ENCODE data around the gene KLF7. TPM values are rescaled to one million over a fixed set of nuclear protein-coding genes. Genes with fewer than 3 reads are reported as not detected.

KLF7 gene
- polyA plus RNA-seq (2013, experiment 1 of 4), result 12.3 TPM
- 9.7 TPM for polyA plus RNA-seq (2013, experiment 2 of 4)
- polyA plus RNA-seq (2013, experiment 3 of 4), result 6.2 TPM
- polyA plus RNA-seq (2013, experiment 4 of 4), result 7.5 TPM

GRCh38 chr2:207165121-207166038 lies at the start of gene KLF7:
TSS of gene KLF7 (minus strand) at chr2:207165948. CDS start at chr2:207165568, 380 bp downstream.
- Histone ChIP-seq H3K27ac (ENCODE audit: insufficient read depth, low read depth, low read length, poor library complexity, severe bottlenecking) (peak within 1 kb of the TSS; percentile 100), H3K9me3 (ENCODE audit: control insufficient read depth, low read length) (no peaks in the 10 kb centered on the region), H3K27me3 (ENCODE audit: control insufficient read depth, insufficient read depth, low read length, poor library complexity, severe bottlenecking) (peaks cover 15% of the 10 kb centered on the region), H3K4me3 (ENCODE audit: insufficient read depth, low read depth, low read length) (peak within 1 kb of the TSS; percentile 69), H3K36me3 (ENCODE audit: control insufficient read depth, insufficient read depth, low read length) (no peaks in the 10 kb centered on the region), H3K4me1 (ENCODE audit: control insufficient read depth, insufficient read depth, low read length) (peaks cover 42% of the 10 kb centered on the region)
- WGBS, 2 experiments, result 0 to 1% methylated on average over 32 to 36 of the region's 36 CpGs

- peak overlapping the region; percentile 30 for H3K27ac ChIP-seq (ENCODE audit: insufficient read depth, low read depth, low read length, poor library complexity, severe bottlenecking)
- peaks cover 19% of the 10 kb centered on the region for H3K4me1 ChIP-seq (ENCODE audit: control insufficient read depth, insufficient read depth, low read length)
- no peaks in the 10 kb centered on the region for H3K36me3 ChIP-seq (ENCODE audit: control insufficient read depth, insufficient read depth, low read length)
- no peaks in the 10 kb centered on the region for H3K9me3 ChIP-seq (ENCODE audit: control insufficient read depth, low read length)
- no peaks in the 10 kb centered on the region for H3K27me3 ChIP-seq (ENCODE audit: control insufficient read depth, insufficient read depth, low read length, poor library complexity, severe bottlenecking)
- no peak overlapping the region for H3K4me3 ChIP-seq (ENCODE audit: insufficient read depth, low read depth, low read length)
- 0 to 15% methylated on average over 1 to 2 of the region's 2 CpGs for WGBS, 2 experiments
Measured at GRCh38 chr2:207215308-207215707, 49.6 kb upstream of the KLF7 start.

- Histone ChIP-seq H3K4me1 (ENCODE audit: control insufficient read depth, insufficient read depth, low read length) (peaks cover 12% of the 10 kb centered on the region), H3K27me3 (ENCODE audit: control insufficient read depth, insufficient read depth, low read length, poor library complexity, severe bottlenecking) (no peaks in the 10 kb centered on the region), H3K36me3 (ENCODE audit: control insufficient read depth, insufficient read depth, low read length) (no peaks in the 10 kb centered on the region), H3K27ac (ENCODE audit: insufficient read depth, low read depth, low read length, poor library complexity, severe bottlenecking) (no peak overlapping the region), H3K4me3 (ENCODE audit: insufficient read depth, low read depth, low read length) (no peak overlapping the region), H3K9me3 (ENCODE audit: control insufficient read depth, low read length) (no peaks in the 10 kb centered on the region)
- 83 to 96% methylated on average over 1 to 3 of the region's 3 CpGs for WGBS, 2 experiments
Measured at GRCh38 chr2:207214446-207214845, 48.7 kb upstream of the KLF7 start.

GRCh38 chr2:207206011-207206410 lies 40.3 kb upstream of the KLF7 start:
- 94 to 99% methylated on average over 3 of the region's 3 CpGs for WGBS, 2 experiments
- Histone ChIP-seq H3K27me3 (ENCODE audit: control insufficient read depth, insufficient read depth, low read length, poor library complexity, severe bottlenecking) (no peaks in the 10 kb centered on the region), H3K27ac (ENCODE audit: insufficient read depth, low read depth, low read length, poor library complexity, severe bottlenecking) (no peak overlapping the region), H3K9me3 (ENCODE audit: control insufficient read depth, low read length) (no peaks in the 10 kb centered on the region), H3K4me3 (ENCODE audit: insufficient read depth, low read depth, low read length) (no peak overlapping the region), H3K4me1 (ENCODE audit: control insufficient read depth, insufficient read depth, low read length) (no peaks in the 10 kb centered on the region), H3K36me3 (ENCODE audit: control insufficient read depth, insufficient read depth, low read length) (no peaks in the 10 kb centered on the region)

- Histone ChIP-seq H3K4me1 (ENCODE audit: control insufficient read depth, insufficient read depth, low read length) (no peaks in the 10 kb centered on the region), H3K4me3 (ENCODE audit: insufficient read depth, low read depth, low read length) (no peak overlapping the region), H3K27ac (ENCODE audit: insufficient read depth, low read depth, low read length, poor library complexity, severe bottlenecking) (no peak overlapping the region)
Measured at GRCh38 chr2:207205173-207205957, 39.6 kb upstream of the KLF7 start.

GRCh38 chr2:207203056-207203455 lies 37.3 kb upstream of the KLF7 start:
- Histone ChIP-seq H3K27me3 (ENCODE audit: control insufficient read depth, insufficient read depth, low read length, poor library complexity, severe bottlenecking) (no peaks in the 10 kb centered on the region), H3K36me3 (ENCODE audit: control insufficient read depth, insufficient read depth, low read length) (no peaks in the 10 kb centered on the region), H3K9me3 (ENCODE audit: control insufficient read depth, low read length) (no peaks in the 10 kb centered on the region), H3K4me3 (ENCODE audit: insufficient read depth, low read depth, low read length) (no peak overlapping the region), H3K27ac (ENCODE audit: insufficient read depth, low read depth, low read length, poor library complexity, severe bottlenecking) (no peak overlapping the region), H3K4me1 (ENCODE audit: control insufficient read depth, insufficient read depth, low read length) (peaks cover 18% of the 10 kb centered on the region)
- WGBS, 2 experiments, result 74 to 100% methylated on average over 1 of the region's 1 CpG

More at GRCh38 chr2:207205173-207205957, 39.6 kb upstream of the KLF7 start:
- Histone ChIP-seq H3K36me3 (ENCODE audit: control insufficient read depth, insufficient read depth, low read length) (no peaks in the 10 kb centered on the region), H3K27me3 (ENCODE audit: control insufficient read depth, insufficient read depth, low read length, poor library complexity, severe bottlenecking) (no peaks in the 10 kb centered on the region), H3K9me3 (ENCODE audit: control insufficient read depth, low read length) (no peaks in the 10 kb centered on the region)

GRCh38 chr2:207202645-207203044 lies 36.9 kb upstream of the KLF7 start:
- Histone ChIP-seq H3K4me1 (ENCODE audit: control insufficient read depth, insufficient read depth, low read length) (peaks cover 18% of the 10 kb centered on the region), H3K4me3 (ENCODE audit: insufficient read depth, low read depth, low read length) (no peak overlapping the region), H3K36me3 (ENCODE audit: control insufficient read depth, insufficient read depth, low read length) (no peaks in the 10 kb centered on the region), H3K27me3 (ENCODE audit: control insufficient read depth, insufficient read depth, low read length, poor library complexity, severe bottlenecking) (no peaks in the 10 kb centered on the region), H3K9me3 (ENCODE audit: control insufficient read depth, low read length) (no peaks in the 10 kb centered on the region), H3K27ac (ENCODE audit: insufficient read depth, low read depth, low read length, poor library complexity, severe bottlenecking) (no peak overlapping the region)
- WGBS, 2 experiments, result 40 to 42% methylated on average over 4 of the region's 4 CpGs

GRCh38 chr2:207201416-207201815 lies 35.7 kb upstream of the KLF7 start:
- Histone ChIP-seq H3K27me3 (ENCODE audit: control insufficient read depth, insufficient read depth, low read length, poor library complexity, severe bottlenecking) (no peaks in the 10 kb centered on the region), H3K9me3 (ENCODE audit: control insufficient read depth, low read length) (no peaks in the 10 kb centered on the region), H3K4me3 (ENCODE audit: insufficient read depth, low read depth, low read length) (no peak overlapping the region), H3K36me3 (ENCODE audit: control insufficient read depth, insufficient read depth, low read length) (no peaks in the 10 kb centered on the region), H3K27ac (ENCODE audit: insufficient read depth, low read depth, low read length, poor library complexity, severe bottlenecking) (no peak overlapping the region), H3K4me1 (ENCODE audit: control insufficient read depth, insufficient read depth, low read length) (peaks cover 18% of the 10 kb centered on the region)
- 93 to 100% methylated on average over 1 to 2 of the region's 2 CpGs for WGBS, 2 experiments

- H3K27ac ChIP-seq (ENCODE audit: insufficient read depth, low read depth, low read length, poor library complexity, severe bottlenecking), result no peak overlapping the region
- no peak overlapping the region for H3K4me3 ChIP-seq (ENCODE audit: insufficient read depth, low read depth, low read length)
- no peaks in the 10 kb centered on the region for H3K36me3 ChIP-seq (ENCODE audit: control insufficient read depth, insufficient read depth, low read length)
- no peaks in the 10 kb centered on the region for H3K9me3 ChIP-seq (ENCODE audit: control insufficient read depth, low read length)
- H3K27me3 ChIP-seq (ENCODE audit: control insufficient read depth, insufficient read depth, low read length, poor library complexity, severe bottlenecking), result no peaks in the 10 kb centered on the region
- 31 to 32% methylated on average over 8 of the region's 8 CpGs for WGBS, 2 experiments
- peaks cover 18% of the 10 kb centered on the region for H3K4me1 ChIP-seq (ENCODE audit: control insufficient read depth, insufficient read depth, low read length)
Measured at GRCh38 chr2:207200136-207200535, 34.4 kb upstream of the KLF7 start.

- peaks cover 10% of the 10 kb centered on the region for H3K4me1 ChIP-seq (ENCODE audit: control insufficient read depth, insufficient read depth, low read length)
- no peaks in the 10 kb centered on the region for H3K9me3 ChIP-seq (ENCODE audit: control insufficient read depth, low read length)
- H3K27ac ChIP-seq (ENCODE audit: insufficient read depth, low read depth, low read length, poor library complexity, severe bottlenecking), result no peak overlapping the region
- no peak overlapping the region for H3K4me3 ChIP-seq (ENCODE audit: insufficient read depth, low read depth, low read length)
- no peaks in the 10 kb centered on the region for H3K36me3 ChIP-seq (ENCODE audit: control insufficient read depth, insufficient read depth, low read length)
- no peaks in the 10 kb centered on the region for H3K27me3 ChIP-seq (ENCODE audit: control insufficient read depth, insufficient read depth, low read length, poor library complexity, severe bottlenecking)
- WGBS, 2 experiments, result 43 to 86% methylated on average over 1 of the region's 2 CpGs
Measured at GRCh38 chr2:207194028-207194427, 28.3 kb upstream of the KLF7 start.

Measured in ectodermal cell (in vitro differentiated cells).